ENCODE results near the gene CLN5.

CLN5 gene

GRCh38 chr13:76980075-76980718 is 11.7 kb upstream of the CLN5 start:
- Histone ChIP-seq H3K4me3 (ENCODE audit: low read length) (no peak overlapping the region), H3K36me3 (ENCODE audit: control insufficient read depth, insufficient read depth, low read length) (no peaks in the 10 kb centered on the region), H3K9ac (ENCODE audit: low read length) (no peak overlapping the region), H3K9me3 (ENCODE audit: control insufficient read depth, low read length) (no peaks in the 10 kb centered on the region), H3K4me1 (ENCODE audit: control insufficient read depth, insufficient read depth, low read length) (no peaks in the 10 kb centered on the region), H3K27me3 (ENCODE audit: control insufficient read depth, insufficient read depth, low read length) (peaks cover 8% of the 10 kb centered on the region)

GRCh38 chr13:76982061-76982460 is 9.8 kb upstream of the CLN5 start:
- no peaks in the 10 kb centered on the region for H3K4me1 ChIP-seq (ENCODE audit: control insufficient read depth, insufficient read depth, low read length)
- no peak overlapping the region for H3K9ac ChIP-seq (ENCODE audit: low read length)
- peaks cover 7% of the 10 kb centered on the region for H3K27me3 ChIP-seq (ENCODE audit: control insufficient read depth, insufficient read depth, low read length)
- no peak overlapping the region for H3K4me3 ChIP-seq (ENCODE audit: low read length)
- no peaks in the 10 kb centered on the region for H3K9me3 ChIP-seq (ENCODE audit: control insufficient read depth, low read length)
- no peaks in the 10 kb centered on the region for H3K36me3 ChIP-seq (ENCODE audit: control insufficient read depth, insufficient read depth, low read length)

GRCh38 chr13:76983676-76984075 is 8.2 kb upstream of the CLN5 start:
- Histone ChIP-seq H3K4me1 (ENCODE audit: control insufficient read depth, insufficient read depth, low read length) (no peaks in the 10 kb centered on the region), H3K4me3 (ENCODE audit: low read length) (no peak overlapping the region), H3K27me3 (ENCODE audit: control insufficient read depth, insufficient read depth, low read length) (peaks cover 3% of the 10 kb centered on the region), H3K36me3 (ENCODE audit: control insufficient read depth, insufficient read depth, low read length) (no peaks in the 10 kb centered on the region), H3K9ac (ENCODE audit: low read length) (no peak overlapping the region), H3K9me3 (ENCODE audit: control insufficient read depth, low read length) (no peaks in the 10 kb centered on the region)

GRCh38 chr13:76991432-76991795 is 467 bp upstream of the CLN5 start:
- peak overlapping the region; percentile 75 for H3K4me3 ChIP-seq (ENCODE audit: low read length)
- H3K9ac ChIP-seq (ENCODE audit: low read length) = peak overlapping the region; percentile 90
- H3K27me3 ChIP-seq (ENCODE audit: control insufficient read depth, insufficient read depth, low read length) = no peaks in the 10 kb centered on the region
- H3K4me1 ChIP-seq (ENCODE audit: control insufficient read depth, insufficient read depth, low read length) = peaks cover 11% of the 10 kb centered on the region
- H3K36me3 ChIP-seq (ENCODE audit: control insufficient read depth, insufficient read depth, low read length) = no peaks in the 10 kb centered on the region
- H3K9me3 ChIP-seq (ENCODE audit: control insufficient read depth, low read length) = no peaks in the 10 kb centered on the region

- H3K9ac ChIP-seq (ENCODE audit: low read length) = peak overlapping the region; percentile 90
- peaks cover 11% of the 10 kb centered on the region for H3K4me1 ChIP-seq (ENCODE audit: control insufficient read depth, insufficient read depth, low read length)
- no peaks in the 10 kb centered on the region for H3K36me3 ChIP-seq (ENCODE audit: control insufficient read depth, insufficient read depth, low read length)
- no peaks in the 10 kb centered on the region for H3K9me3 ChIP-seq (ENCODE audit: control insufficient read depth, low read length)
- no peaks in the 10 kb centered on the region for H3K27me3 ChIP-seq (ENCODE audit: control insufficient read depth, insufficient read depth, low read length)
- peak overlapping the region; percentile 75 for H3K4me3 ChIP-seq (ENCODE audit: low read length)
Measured at GRCh38 chr13:76992548-76993001, 694 bp downstream of the CLN5 start.

- Histone ChIP-seq H3K9ac (ENCODE audit: low read length) (peak overlapping the region; percentile 90), H3K4me1 (ENCODE audit: control insufficient read depth, insufficient read depth, low read length) (peaks cover 11% of the 10 kb centered on the region), H3K27me3 (ENCODE audit: control insufficient read depth, insufficient read depth, low read length) (no peaks in the 10 kb centered on the region), H3K4me3 (ENCODE audit: low read length) (peak overlapping the region; percentile 75), H3K36me3 (ENCODE audit: control insufficient read depth, insufficient read depth, low read length) (no peaks in the 10 kb centered on the region), H3K9me3 (ENCODE audit: control insufficient read depth, low read length) (no peaks in the 10 kb centered on the region)
Measured at GRCh38 chr13:76993021-76993420, 1.1 kb downstream of the CLN5 start.

- Histone ChIP-seq H3K36me3 (ENCODE audit: control insufficient read depth, insufficient read depth, low read length) (no peaks in the 10 kb centered on the region), H3K9me3 (ENCODE audit: control insufficient read depth, low read length) (no peaks in the 10 kb centered on the region), H3K9ac (ENCODE audit: low read length) (peak overlapping the region; percentile 90), H3K4me1 (ENCODE audit: control insufficient read depth, insufficient read depth, low read length) (peaks cover 11% of the 10 kb centered on the region), H3K27me3 (ENCODE audit: control insufficient read depth, insufficient read depth, low read length) (no peaks in the 10 kb centered on the region), H3K4me3 (ENCODE audit: low read length) (no peak overlapping the region)
Measured at GRCh38 chr13:76993473-76993872, 1.6 kb downstream of the CLN5 start.

- no peaks in the 10 kb centered on the region for H3K27me3 ChIP-seq (ENCODE audit: control insufficient read depth, insufficient read depth, low read length)
- H3K9ac ChIP-seq (ENCODE audit: low read length) = no peak overlapping the region
- no peaks in the 10 kb centered on the region for H3K36me3 ChIP-seq (ENCODE audit: control insufficient read depth, insufficient read depth, low read length)
- no peaks in the 10 kb centered on the region for H3K9me3 ChIP-seq (ENCODE audit: control insufficient read depth, low read length)
- peaks cover 11% of the 10 kb centered on the region for H3K4me1 ChIP-seq (ENCODE audit: control insufficient read depth, insufficient read depth, low read length)
- no peak overlapping the region for H3K4me3 ChIP-seq (ENCODE audit: low read length)
Measured at GRCh38 chr13:76994281-76994680, 2.4 kb downstream of the CLN5 start.

- Histone ChIP-seq H3K4me1 (ENCODE audit: control insufficient read depth, insufficient read depth, low read length) (peaks cover 5% of the 10 kb centered on the region), H3K27me3 (ENCODE audit: control insufficient read depth, insufficient read depth, low read length) (no peaks in the 10 kb centered on the region), H3K9me3 (ENCODE audit: control insufficient read depth, low read length) (no peaks in the 10 kb centered on the region), H3K36me3 (ENCODE audit: control insufficient read depth, insufficient read depth, low read length) (no peaks in the 10 kb centered on the region), H3K4me3 (ENCODE audit: low read length) (no peak overlapping the region), H3K9ac (ENCODE audit: low read length) (no peak overlapping the region)
Measured at GRCh38 chr13:77000475-77000874, 8.6 kb downstream of the CLN5 start.

- H3K9me3 ChIP-seq (ENCODE audit: control insufficient read depth, low read length) = no peaks in the 10 kb centered on the region
- H3K4me3 ChIP-seq (ENCODE audit: low read length) = no peak overlapping the region
- no peaks in the 10 kb centered on the region for H3K27me3 ChIP-seq (ENCODE audit: control insufficient read depth, insufficient read depth, low read length)
- H3K36me3 ChIP-seq (ENCODE audit: control insufficient read depth, insufficient read depth, low read length) = no peaks in the 10 kb centered on the region
- no peak overlapping the region for H3K9ac ChIP-seq (ENCODE audit: low read length)
- peaks cover 5% of the 10 kb centered on the region for H3K4me1 ChIP-seq (ENCODE audit: control insufficient read depth, insufficient read depth, low read length)
Measured at GRCh38 chr13:77001540-77001939, 9.7 kb downstream of the CLN5 start.

GRCh38 chr13:77001963-77002587 is 10.2 kb downstream of the CLN5 start:
- Histone ChIP-seq H3K36me3 (ENCODE audit: control insufficient read depth, insufficient read depth, low read length) (no peaks in the 10 kb centered on the region), H3K4me1 (ENCODE audit: control insufficient read depth, insufficient read depth, low read length) (peaks cover 5% of the 10 kb centered on the region), H3K27me3 (ENCODE audit: control insufficient read depth, insufficient read depth, low read length) (no peaks in the 10 kb centered on the region), H3K9ac (ENCODE audit: low read length) (no peak overlapping the region), H3K4me3 (ENCODE audit: low read length) (no peak overlapping the region), H3K9me3 (ENCODE audit: control insufficient read depth, low read length) (no peaks in the 10 kb centered on the region)

- Histone ChIP-seq H3K36me3 (ENCODE audit: control insufficient read depth, insufficient read depth, low read length) (no peaks in the 10 kb centered on the region), H3K4me1 (ENCODE audit: control insufficient read depth, insufficient read depth, low read length) (peaks cover 5% of the 10 kb centered on the region), H3K4me3 (ENCODE audit: low read length) (no peak overlapping the region), H3K27me3 (ENCODE audit: control insufficient read depth, insufficient read depth, low read length) (no peaks in the 10 kb centered on the region), H3K9ac (ENCODE audit: low read length) (no peak overlapping the region), H3K9me3 (ENCODE audit: control insufficient read depth, low read length) (no peaks in the 10 kb centered on the region)
Measured at GRCh38 chr13:77002590-77003190, 10.8 kb downstream of the CLN5 start.
